ENCODE results near the gene MAPK4. TPM values are rescaled to one million over a fixed set of nuclear protein-coding genes. Genes with fewer than 3 reads are reported as not detected.
"Not testable (repeated sequence)": the region's sequence is repeated elsewhere in the genome, so short reads cannot be mapped to it uniquely, and the experiment has no call there.

Gene MAPK4
- total RNA-seq, 2 donors from 2014 or later = 10.6 to 12.6 TPM

DNA sequence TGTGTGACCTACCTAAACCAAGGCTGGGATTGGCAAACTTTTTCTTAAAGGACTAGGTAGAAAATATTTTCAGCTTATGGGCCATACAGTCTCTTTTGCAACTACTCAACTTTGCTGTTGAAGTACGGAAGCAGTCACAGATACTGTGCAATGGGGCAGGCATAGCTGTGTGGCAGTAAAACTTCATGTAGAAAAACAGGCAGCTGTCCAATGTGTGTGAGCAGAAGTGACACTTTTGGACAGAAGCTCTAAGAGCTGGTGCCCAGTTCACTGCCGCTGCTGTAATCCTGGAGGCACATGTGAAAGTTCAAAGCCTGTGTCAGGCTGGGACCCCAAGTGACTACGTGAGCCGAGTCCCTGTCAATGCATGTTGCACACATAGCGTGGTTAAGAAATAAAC is 46.7 kb downstream of the MAPK4 start:
- no peaks in the 10 kb centered on the region for H3K4me1 ChIP-seq (replicated peaks)
- H3K4me3 ChIP-seq = no peak overlapping the region
- no peak for DNase-seq (ENCODE audit: low spot score)
- intact Hi-C loops (cut with DNase I) = no loop called here
- H3K27ac ChIP-seq = no peak overlapping the region
- TF ChIP-seq POLR2A (IDR thresholded peaks at IDR 0.05) (no peak), POLR2AphosphoS5 (IDR thresholded peaks at IDR 0.05) (no peak)
- TF ChIP-seq, protein P1, sequence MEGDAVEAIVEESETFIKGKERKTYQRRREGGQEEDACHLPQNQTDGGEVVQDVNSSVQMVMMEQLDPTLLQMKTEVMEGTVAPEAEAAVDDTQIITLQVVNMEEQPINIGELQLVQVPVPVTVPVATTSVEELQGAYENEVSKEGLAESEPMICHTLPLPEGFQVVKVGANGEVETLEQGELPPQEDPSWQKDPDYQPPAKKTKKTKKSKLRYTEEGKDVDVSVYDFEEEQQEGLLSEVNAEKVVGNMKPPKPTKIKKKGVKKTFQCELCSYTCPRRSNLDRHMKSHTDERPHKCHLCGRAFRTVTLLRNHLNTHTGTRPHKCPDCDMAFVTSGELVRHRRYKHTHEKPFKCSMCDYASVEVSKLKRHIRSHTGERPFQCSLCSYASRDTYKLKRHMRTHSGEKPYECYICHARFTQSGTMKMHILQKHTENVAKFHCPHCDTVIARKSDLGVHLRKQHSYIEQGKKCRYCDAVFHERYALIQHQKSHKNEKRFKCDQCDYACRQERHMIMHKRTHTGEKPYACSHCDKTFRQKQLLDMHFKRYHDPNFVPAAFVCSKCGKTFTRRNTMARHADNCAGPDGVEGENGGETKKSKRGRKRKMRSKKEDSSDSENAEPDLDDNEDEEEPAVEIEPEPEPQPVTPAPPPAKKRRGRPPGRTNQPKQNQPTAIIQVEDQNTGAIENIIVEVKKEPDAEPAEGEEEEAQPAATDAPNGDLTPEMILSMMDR (IDR thresholded peaks at IDR 0.05) = no peak
- no peaks in the 10 kb centered on the region for H3K27me3 ChIP-seq (replicated peaks; ENCODE audit: insufficient read depth)
- H3K36me3 ChIP-seq = no peaks in the 10 kb centered on the region
- 80% methylated on average over 5 of the region's 5 CpGs for WGBS
- H3K9me3 ChIP-seq = no peaks in the 10 kb centered on the region

DNA sequence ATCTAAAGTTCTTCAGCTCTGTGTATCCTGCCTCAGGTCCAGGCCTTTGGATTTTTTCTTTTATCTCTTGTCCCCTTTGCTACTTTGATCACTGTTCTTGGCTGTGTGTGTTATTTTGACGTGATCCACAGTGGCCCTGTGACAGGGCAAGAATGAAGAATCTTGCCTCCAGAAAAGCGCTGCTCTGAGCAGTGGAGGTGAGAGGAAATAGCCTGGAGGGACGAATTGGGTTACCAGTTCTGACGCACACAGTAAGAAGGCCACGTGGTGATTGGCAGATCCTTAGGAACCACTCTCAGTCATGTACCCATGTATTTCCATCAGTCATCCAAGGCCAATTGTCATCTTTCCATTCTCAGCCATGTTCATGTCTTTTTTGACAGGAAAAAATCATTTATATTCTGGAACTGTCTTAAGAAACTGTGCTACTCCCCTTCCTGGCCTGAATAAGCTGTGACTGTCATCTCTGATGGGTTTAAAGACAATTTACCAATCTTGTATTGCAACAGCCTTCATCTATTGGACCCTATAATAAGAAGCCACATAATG is 47.6 kb downstream of the MAPK4 start:
- no peak overlapping the region for H3K27ac ChIP-seq
- 77% methylated on average over 5 of the region's 5 CpGs for WGBS
- no peaks in the 10 kb centered on the region for H3K27me3 ChIP-seq (replicated peaks; ENCODE audit: insufficient read depth)
- H3K36me3 ChIP-seq = no peaks in the 10 kb centered on the region
- intact Hi-C loops (cut with DNase I) = no loop called here
- DNase-seq (ENCODE audit: low spot score) = no peak
- TF ChIP-seq, protein P1 (IDR thresholded peaks at IDR 0.05) = no peak
- TF ChIP-seq POLR2A (IDR thresholded peaks at IDR 0.05) (no peak), POLR2AphosphoS5 (IDR thresholded peaks at IDR 0.05) (no peak)
- no peaks in the 10 kb centered on the region for H3K9me3 ChIP-seq
- H3K4me1 ChIP-seq (replicated peaks) = no peaks in the 10 kb centered on the region
- no peak overlapping the region for H3K4me3 ChIP-seq

DNA sequence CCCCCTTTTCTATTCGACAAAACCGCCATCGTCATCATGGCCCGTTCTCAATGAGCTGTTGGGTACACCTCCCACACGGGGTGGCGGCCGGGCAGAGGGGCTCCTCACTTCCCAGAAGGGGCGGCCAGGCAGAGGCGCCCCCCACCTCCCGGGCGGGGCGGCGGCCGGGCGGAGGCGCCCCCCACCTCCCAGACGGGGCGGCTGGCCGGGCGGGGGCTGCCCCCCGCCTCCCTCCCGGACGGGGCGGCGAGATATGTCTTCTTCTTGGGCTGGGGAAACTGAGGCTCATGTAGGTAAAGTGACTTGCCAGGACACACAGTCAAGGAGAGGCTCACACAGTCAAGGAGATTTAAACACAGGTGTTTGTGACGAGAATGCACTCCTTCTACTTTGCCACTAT is 49.3 kb downstream of the MAPK4 start:
- H3K4me3 ChIP-seq; H3K4me1 ChIP-seq (replicated peaks); DNase-seq (ENCODE audit: low spot score); H3K36me3 ChIP-seq; H3K27me3 ChIP-seq (replicated peaks; ENCODE audit: insufficient read depth); H3K27ac ChIP-seq; H3K9me3 ChIP-seq; intact Hi-C loops (cut with DNase I): not testable (repeated sequence)
- 90% methylated on average over 22 of the region's 26 CpGs for WGBS

DNA sequence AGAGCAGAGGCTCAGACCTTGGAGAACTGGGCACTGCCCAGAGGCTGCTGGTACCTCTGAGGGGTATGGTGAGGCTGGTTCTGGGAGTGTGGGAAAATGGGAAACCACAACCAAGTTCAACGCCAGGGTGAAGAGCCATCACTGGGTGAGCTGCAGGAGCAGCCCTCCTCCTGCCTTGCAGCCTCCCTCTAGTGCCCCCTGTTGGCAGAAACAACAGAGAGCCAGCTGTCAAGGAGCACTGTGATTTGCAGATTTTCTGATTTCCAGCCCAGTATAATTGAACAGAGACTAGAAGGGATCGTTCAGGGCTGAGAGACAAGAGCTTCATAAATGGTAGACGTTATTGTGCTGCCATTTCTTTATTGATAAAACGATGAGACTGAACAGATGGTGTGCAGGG is 50.5 kb downstream of the MAPK4 start:
- H3K27me3 ChIP-seq (replicated peaks; ENCODE audit: insufficient read depth) = no peaks in the 10 kb centered on the region
- no peaks in the 10 kb centered on the region for H3K9me3 ChIP-seq
- 91% methylated on average over 4 of the region's 4 CpGs for WGBS
- H3K36me3 ChIP-seq = no peaks in the 10 kb centered on the region
- no peak for DNase-seq (ENCODE audit: low spot score)
- H3K4me3 ChIP-seq = no peak overlapping the region
- intact Hi-C loops (cut with DNase I) = no loop called here
- H3K27ac ChIP-seq = no peak overlapping the region
- no peak for TF ChIP-seq POLR2A (IDR thresholded peaks at IDR 0.05)
- TF ChIP-seq, protein P1 (IDR thresholded peaks at IDR 0.05) = no peak
- no peak for TF ChIP-seq POLR2AphosphoS5 (IDR thresholded peaks at IDR 0.05)
- no peaks in the 10 kb centered on the region for H3K4me1 ChIP-seq (replicated peaks)

DNA sequence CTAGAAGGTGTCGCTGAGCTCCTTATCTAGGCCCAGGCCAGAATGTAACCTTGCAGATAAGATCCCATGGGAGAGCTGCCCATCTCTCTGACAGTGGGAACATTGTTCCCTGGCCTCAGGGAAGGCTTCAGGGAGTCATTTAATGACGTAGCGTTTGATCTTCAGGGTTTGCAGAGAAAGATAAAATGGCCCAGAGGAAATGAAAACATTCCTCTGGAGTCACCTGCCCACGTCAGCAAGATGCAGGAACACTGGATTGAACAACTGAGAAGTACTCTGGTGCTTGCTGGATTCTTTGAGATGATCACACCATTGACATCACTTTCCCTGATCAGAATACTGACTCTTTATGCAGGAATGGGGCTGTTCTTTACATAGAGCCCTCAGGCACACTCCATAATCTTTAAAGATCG is 51.6 kb downstream of the MAPK4 start:
- intact Hi-C loops (cut with DNase I) = no loop called here
- WGBS = 52% methylated on average over 5 of the region's 5 CpGs
- DNase-seq (ENCODE audit: low spot score) = no peak

More for the DNA sequence above, 51.6 kb downstream of the MAPK4 start:
- H3K9me3 ChIP-seq = no peaks in the 10 kb centered on the region
- H3K27me3 ChIP-seq (replicated peaks; ENCODE audit: insufficient read depth) = no peaks in the 10 kb centered on the region
- TF ChIP-seq POLR2AphosphoS5 (IDR thresholded peaks at IDR 0.05) (no peak), POLR2A (IDR thresholded peaks at IDR 0.05) (no peak)
- TF ChIP-seq, protein P1 (IDR thresholded peaks at IDR 0.05) = no peak
- no peak overlapping the region for H3K4me3 ChIP-seq
- H3K4me1 ChIP-seq (replicated peaks) = no peaks in the 10 kb centered on the region
- H3K27ac ChIP-seq = no peak overlapping the region
- no peaks in the 10 kb centered on the region for H3K36me3 ChIP-seq

Data from prostate gland (tissue), 2 donors.